ENCODE results near the gene INSYN2A. TPM values are rescaled to one million over a fixed set of nuclear protein-coding genes. Genes with fewer than 3 reads are reported as not detected.
A peak's percentile ranks its signal among the peaks of the same experiment; 100 is the strongest.

The INSYN2A gene
- polyA plus RNA-seq, 3 donors: 4.2 to 5.0 (median 4.7) TPM

GRCh38 chr10:127195571-127196281 is 665 bp downstream of the INSYN2A start:
- DNase-seq: no peak

- no peak for DNase-seq
Observed at GRCh38 chr10:127195041-127195506, 1.3 kb downstream of the INSYN2A start.

GRCh38 chr10:127194599-127194998 is 1.8 kb downstream of the INSYN2A start:
- DNase-seq: no peak

GRCh38 chr10:127194111-127194510 is 2.3 kb downstream of the INSYN2A start:
- DNase-seq: no peak

GRCh38 chr10:127193125-127193524 is 3.3 kb downstream of the INSYN2A start:
- no peak for DNase-seq

- DNase-seq: no peak
Observed at GRCh38 chr10:127190427-127190826, 6.0 kb downstream of the INSYN2A start.

- DNase-seq: no peak
Observed at GRCh38 chr10:127189226-127189625, 7.2 kb downstream of the INSYN2A start.

- no peak for DNase-seq
Observed at GRCh38 chr10:127186813-127187212, 9.6 kb downstream of the INSYN2A start.

GRCh38 chr10:127184582-127184981 is 11.8 kb downstream of the INSYN2A start:
- no peak for DNase-seq

GRCh38 chr10:127182161-127182560 is 14.2 kb downstream of the INSYN2A start:
- no peak for DNase-seq

- no peak for DNase-seq
Observed at GRCh38 chr10:127179612-127180250, 16.7 kb downstream of the INSYN2A start.

GRCh38 chr10:127176649-127177048 is 19.7 kb downstream of the INSYN2A start:
- DNase-seq: no peak

GRCh38 chr10:127175357-127176110 is 20.9 kb downstream of the INSYN2A start:
- DNase-seq: no peak

GRCh38 chr10:127174866-127175265 is 21.5 kb downstream of the INSYN2A start:
- DNase-seq: no peak

GRCh38 chr10:127168261-127168660 is 28.1 kb downstream of the INSYN2A start:
- no peak for DNase-seq

GRCh38 chr10:127162841-127163240 is 33.5 kb downstream of the INSYN2A start:
- DNase-seq: no peak

GRCh38 chr10:127161482-127161881 is 34.9 kb downstream of the INSYN2A start:
- DNase-seq: no peak

GRCh38 chr10:127159648-127160245 is 36.6 kb downstream of the INSYN2A start:
- no peak for DNase-seq

- peak; percentile 15 for DNase-seq
Observed at GRCh38 chr10:127158662-127159061, 37.7 kb downstream of the INSYN2A start.

- DNase-seq: peak; percentile 68
Observed at GRCh38 chr10:127157506-127158200, 38.7 kb downstream of the INSYN2A start.

GRCh38 chr10:127157089-127157488 is 39.3 kb downstream of the INSYN2A start:
- no peak for DNase-seq
